ENCODE results near the gene CHRNA7. TPM values are rescaled to one million over a fixed set of nuclear protein-coding genes. Genes with fewer than 3 reads are reported as not detected.

CHRNA7 gene
- total RNA-seq = 5.0 TPM

GRCh38 chr15:32029862-32030781, at the start of gene CHRNA7:
TSS of gene CHRNA7 (plus strand) at chr15:32030515. CDS start at chr15:32030595, 80 bp downstream.

Small RNA genes lying within 50 kb of the gene (small RNA-seq; reads per million reads assigned to genes)
- not detected for gene RF00019 (ENCODE audit: low replicate concordance)

Other genes starting within 250 kb of the CHRNA7 start
- gene OTUD7A, start 159.8 kb upstream of the CHRNA7 start, total RNA-seq = 6.4 TPM